C1 segment of cervical spinal cord (tissue), 14 donors: Measurements from ENCODE around the gene HACL1.
A peak's percentile ranks its signal among the peaks of the same experiment; 100 is the strongest.

Experiments used
- DNase-seq, 14 donors: peaks; one replicate each; lab custom pipeline; 2025; lab: John Stamatoyannopoulos, UW

Gene HACL1

DNA sequence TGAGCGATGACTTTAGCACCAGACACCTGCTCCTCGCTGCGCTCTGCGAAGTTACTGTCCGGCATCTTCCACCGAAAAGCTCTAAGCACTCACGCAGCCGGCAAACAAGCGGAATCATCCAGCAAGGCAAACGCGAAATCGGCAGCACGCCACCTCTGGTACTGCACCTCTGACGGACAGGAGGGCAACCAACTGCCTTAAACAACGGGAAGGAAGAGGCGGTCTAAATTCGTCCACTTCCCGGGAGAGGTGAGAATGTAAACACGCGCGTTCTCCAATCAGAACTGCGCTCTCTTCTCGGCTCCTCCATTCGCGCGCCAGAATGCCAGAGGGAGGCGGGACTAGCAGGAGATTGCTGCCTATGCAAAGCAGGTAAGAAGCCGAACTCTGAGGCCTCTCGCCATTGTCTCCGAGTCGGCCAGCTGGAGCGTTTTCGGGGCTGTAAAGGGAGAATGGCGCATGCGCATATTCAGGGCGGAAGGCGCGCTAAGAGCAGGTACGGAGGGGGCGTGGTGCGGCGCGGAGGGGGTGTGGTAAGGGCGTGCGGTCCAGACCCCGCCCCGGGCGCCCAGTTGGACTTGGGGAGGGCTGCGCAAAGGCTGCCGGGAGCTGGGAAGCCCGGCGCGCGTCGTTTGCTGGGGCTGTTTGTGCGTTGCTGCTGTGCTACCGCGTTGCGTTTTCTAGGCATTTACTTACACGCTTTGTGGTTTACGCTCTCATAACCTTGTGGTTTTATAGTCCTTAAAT is at the start of gene HACL1, which contains the start of gene BTD:
TSS of gene HACL1 (minus strand) at position 171 of the 747 bp plus-strand sequence. CDS start at position 65, 106 bp downstream.
TSS of gene BTD (plus strand) at position 347 of the 747 bp plus-strand sequence. CDS start 33,695 bp downstream, outside the sequence.
- no peak for DNase-seq

DNA sequence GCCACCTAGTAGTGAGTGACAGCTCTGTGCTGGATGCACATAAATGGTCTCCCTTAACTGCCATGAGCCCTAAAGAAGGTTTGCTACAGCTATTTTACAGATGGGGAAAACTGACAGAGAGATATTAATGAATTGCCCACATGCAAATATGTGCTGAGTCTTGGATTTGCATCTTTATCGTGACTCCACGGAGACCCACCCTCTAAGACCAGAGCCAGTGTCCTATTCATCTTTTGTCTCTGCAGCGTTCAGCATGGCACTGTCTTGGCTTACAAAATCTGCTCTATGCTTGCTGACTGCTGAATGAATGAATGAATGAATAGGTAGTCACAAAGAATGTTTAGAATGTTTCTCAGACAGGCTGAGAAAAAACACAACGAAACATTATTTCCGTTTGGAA is 48.5 kb upstream of the HACL1 start:
- DNase-seq: no peak

DNA sequence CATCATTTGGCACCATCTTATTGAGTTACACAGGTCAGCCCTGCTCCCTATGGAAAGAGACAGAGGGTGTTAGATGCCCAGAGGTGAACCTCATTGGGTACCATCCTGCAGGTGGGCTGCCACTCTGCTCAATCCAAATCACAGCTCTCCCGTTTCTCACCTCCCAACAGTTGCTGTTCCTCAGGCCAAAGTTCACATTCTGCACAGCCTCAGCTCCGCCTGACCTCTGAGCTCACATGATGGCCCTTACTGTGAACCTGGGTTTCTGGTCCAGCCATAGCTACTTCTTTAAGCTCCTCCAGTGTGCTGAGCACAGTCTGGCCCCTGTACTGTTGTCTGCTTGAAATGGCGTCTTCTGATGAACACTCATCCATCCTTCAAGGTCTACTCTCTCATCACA is 48.0 kb upstream of the HACL1 start:
- no peak for DNase-seq

DNA sequence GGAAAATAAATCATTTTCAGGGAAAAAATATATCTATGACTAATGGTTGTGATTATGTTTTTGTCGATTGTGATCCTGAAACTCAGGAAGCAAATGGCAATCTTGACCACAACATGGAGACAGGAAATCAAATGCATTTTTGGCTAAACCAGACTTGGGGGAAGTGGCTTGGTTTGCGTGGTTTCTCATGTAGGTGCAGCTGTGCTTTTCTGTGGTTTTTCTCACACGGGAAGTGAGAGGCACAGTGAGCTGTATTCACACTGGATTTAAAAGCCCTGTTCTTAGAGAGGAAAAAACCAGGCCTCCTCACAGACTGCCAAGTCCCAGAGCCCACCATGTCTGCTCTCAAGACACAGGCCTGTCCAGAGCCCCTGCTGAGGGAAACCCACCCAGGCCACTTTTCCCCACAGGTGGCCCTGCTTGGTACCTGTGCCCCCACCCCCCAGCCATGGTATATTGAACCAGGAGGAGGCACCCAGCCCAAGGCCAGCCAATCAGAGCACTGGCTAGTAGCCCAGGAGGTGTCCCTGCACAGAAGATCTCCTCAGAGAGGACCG is 46.3 kb upstream of the HACL1 start:
- DNase-seq: no peak

DNA sequence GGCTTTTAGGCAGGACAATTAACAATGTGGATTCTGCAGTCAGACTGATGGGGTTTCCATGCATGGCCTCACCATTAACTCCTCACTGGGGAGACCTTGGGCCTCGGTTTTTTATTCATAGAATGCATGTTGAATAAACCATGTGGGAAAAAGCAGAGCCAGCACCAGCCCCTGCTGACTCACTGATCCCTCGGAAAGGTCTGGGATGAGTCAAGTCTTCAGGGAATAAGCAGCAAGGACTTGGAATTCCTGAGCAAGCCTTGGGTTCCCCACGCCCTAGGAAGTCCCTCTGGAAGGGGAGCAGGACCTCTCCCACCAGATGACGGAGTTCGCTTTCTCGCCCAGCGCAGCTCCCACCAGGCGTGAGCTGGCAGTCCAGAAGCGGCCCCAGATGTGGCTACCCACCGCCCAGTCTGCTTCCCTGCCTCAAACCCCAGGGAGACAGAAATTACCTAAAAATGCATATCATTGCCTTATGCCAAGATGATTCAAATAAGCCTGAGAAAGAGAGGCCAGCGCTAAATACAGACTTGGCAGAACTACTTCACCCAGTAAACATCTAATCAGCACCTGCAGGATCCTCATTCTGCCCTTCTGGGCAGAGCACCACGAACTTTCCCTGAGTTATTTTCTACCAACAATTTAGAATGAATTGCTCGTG is 45.6 kb upstream of the HACL1 start:
- DNase-seq: peak in 2 of 14 donors; percentile 8 to 53

DNA sequence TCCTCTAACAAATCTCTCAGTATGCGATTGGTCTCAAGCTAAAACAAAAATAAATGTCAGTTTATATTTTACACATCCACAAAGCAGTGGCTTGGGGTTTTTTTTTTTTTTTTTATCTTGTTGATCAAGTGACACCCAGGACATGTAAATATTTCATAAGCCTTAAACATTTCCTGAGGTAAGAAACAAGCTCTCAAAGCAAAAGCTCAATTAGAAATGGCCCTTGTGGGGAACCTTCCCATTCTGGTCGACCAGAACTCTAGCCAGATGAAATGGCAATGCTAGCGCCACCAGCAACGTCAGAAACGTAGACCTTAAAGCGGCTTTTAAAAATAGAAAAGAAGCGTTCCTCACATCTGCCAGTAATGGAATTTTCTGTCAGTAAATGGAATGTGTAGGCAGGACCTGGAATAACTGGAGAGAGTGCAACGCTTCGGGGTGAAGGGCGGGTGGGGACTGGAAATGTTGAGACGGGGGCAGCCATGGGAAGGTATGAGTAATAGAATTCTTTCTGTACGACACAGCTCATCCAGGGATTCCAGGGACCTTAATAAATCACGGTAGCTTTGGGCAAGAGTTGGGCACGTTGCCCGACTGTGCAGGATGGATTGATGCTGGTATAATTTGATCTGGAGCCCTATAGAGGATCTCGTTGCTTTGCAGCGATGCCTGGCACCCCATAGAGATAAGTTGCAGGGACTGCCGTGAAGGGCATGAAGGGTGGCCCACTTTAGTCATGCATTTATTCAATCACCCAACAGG is 44.6 kb upstream of the HACL1 start:
- DNase-seq: no peak

DNA sequence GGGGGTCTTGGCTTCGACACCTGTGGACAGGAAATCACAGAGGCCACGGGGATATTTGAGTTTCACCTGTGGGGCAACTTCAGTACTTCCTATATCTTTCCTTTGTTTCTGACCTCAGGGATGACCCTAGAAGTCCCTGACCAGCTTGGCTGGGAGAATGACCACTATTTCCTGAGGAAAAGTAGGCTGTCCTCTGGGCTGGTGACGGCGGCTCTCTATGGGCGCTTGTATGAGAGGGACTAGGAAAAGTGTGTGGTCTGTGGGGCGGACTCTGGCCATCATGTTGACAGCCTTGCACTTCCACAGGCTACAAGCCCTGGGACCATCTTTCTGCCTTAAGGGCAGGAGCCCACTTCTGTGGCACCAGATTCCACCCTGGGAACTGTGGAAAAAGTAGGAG is 43.9 kb upstream of the HACL1 start:
- DNase-seq: no peak

DNA sequence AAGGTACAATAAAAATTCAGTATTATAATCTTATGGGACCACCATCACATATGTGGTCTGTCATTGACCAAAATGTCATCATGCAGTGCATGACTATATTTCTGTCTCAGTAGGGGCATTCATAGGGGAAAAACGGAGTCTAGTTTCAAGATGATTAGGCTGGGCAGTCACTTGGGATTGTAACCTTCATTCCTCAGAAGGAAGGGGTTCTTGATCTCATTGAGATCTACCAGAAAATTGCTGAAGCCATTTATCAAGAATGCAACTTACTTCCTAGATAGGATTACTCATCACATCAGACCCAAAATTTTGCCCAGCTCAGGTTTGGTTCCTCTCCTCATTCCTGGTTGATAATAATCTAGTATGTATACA is 37.5 kb upstream of the HACL1 start:
- no peak for DNase-seq

DNA sequence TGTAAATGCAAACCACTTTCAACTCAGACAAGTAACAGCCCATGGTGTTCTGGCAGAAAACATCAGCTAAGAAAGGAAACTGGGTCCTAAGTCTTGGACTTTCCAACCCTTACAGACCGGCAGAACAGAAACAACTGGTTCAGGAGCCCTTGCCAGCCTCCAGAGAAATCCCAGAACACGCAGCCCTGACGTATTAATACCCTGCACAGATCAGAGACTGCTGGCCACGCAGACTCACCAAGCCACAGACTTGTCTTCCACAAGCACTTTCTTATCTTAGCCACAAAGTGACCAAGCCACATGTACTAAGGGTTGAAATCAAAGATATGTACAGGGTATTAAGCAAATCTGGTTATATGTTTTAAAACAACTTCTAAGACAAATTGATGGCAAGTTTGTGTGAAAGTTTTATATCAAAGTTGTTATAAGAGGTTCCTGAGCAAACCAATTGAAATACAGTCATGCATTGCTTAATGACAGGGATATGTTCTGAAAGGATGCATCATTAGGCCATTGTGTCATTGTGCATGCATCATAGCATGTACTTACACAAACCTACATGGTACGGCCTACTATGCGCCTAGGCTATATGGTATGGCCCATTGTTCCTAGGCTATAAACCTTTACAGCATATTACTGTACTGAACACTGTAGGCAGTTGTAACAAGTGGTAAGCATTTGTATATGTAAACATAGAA is 37.0 kb upstream of the HACL1 start:
- no peak for DNase-seq

DNA sequence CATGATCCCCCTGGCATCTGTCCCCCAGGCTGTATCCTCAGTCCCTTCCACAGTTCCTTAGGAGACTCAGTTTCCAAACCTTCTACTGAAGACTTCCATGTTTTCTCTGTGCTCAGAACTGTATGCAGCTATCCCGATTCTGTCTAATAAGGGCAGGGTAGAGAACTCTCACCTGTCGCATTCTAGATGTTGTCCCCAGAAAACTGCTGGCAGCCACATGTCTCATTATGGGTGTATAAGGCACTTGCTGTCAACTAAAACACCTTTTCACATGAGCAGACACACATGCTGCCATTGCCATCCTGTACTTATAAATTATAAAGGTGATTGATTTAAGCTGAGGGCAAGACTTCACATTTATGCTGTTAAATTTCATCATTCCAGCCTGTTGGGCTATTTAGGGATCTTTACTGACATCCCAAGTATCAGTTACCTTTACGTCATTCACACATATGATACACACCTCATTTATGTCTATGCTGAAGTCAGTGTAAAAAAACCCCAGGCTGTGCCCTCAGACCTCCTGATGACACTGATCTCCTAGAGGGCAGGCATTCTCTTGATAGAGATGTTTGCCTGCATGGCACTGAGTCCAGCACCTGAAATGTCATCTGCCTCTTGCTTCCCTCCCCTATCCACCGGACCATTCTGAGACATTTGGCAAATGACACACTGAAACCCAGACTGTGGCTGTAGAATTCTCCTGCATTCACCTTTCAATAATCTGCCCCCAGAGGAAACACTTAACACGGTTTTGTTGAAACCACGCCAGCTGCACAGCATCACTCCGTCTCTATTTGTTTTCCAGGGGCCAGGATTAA is 36.0 kb upstream of the HACL1 start:
- DNase-seq: peak in 1 of 14 donors; percentile 71

DNA sequence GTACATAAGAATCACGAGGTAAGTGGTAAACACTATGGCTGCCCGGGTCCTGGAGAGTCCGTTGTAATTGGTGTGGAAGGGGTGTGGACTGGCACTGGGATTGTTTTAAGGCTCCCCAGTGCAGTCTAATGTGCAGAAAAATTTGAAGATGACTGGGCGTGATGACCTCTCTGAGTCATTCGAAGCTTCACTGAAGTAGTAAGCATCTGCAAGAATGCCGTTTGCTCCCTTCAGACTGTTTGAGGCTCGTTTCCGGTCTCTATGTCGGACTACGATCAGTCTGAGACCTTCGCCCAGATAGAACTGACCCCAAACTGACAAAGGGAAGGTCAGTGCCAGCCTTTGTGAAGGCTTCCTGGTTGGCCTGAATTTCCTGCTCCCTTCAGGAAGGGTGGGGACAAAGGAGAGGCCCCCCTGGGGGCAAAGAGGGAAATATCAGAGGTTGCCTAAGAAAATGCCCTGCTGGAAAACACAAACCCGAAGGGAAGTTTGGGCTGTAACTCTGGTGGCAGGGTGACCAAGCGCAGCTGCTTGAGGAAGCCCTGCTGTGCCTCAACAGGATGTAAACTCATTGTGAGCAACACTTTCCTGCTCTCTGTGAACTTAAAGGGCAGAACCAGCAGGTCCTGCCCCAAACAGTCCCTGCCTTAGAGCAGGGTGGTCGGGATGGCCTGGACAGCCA is 34.8 kb upstream of the HACL1 start:
- DNase-seq: no peak

DNA sequence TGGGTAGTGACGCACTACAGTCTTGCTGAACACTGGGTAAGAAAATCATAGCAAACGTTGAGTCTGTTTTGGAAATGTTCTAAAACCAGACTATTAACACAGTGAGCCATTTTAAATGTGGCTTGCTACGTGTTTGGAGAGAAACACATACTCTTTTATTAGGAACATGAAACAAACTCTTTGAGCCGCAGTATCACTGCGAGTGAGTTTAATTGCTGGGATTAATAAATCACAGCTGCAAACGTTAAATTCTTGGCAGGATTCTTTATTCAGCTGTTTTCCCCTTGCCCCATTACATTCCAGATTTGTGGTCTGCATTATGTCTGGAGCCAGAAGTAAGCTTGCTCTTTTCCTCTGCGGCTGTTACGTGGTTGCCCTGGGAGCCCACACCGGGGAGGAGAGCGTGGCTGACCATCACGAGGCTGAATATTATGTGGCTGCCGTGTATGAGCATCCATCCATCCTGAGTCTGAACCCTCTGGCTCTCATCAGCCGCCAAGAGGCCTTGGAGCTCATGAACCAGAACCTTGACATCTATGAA is 33.8 kb upstream of the HACL1 start:
- peak in 6 of 14 donors; percentile 11 to 49 (median 36) for DNase-seq

DNA sequence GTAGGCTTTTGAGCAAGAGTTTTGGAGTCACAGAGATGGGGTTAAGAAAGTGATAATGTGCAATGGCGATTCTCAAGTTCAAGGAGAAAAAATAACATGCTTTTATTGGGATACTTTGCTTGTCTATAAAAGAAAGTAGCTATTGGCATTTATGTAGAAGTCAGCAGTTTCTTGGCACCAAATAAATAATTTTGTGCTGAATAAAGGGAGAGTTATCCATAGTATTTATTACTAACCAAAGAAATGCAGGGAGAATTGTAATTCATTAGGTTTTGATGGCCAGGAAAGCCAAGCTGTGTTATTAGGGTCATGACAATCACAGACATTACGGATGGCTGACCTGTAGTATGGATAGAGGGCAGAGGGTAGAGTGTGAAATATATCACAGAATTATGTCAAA is 33.3 kb upstream of the HACL1 start:
- DNase-seq: peak in 1 of 14 donors; percentile 42

DNA sequence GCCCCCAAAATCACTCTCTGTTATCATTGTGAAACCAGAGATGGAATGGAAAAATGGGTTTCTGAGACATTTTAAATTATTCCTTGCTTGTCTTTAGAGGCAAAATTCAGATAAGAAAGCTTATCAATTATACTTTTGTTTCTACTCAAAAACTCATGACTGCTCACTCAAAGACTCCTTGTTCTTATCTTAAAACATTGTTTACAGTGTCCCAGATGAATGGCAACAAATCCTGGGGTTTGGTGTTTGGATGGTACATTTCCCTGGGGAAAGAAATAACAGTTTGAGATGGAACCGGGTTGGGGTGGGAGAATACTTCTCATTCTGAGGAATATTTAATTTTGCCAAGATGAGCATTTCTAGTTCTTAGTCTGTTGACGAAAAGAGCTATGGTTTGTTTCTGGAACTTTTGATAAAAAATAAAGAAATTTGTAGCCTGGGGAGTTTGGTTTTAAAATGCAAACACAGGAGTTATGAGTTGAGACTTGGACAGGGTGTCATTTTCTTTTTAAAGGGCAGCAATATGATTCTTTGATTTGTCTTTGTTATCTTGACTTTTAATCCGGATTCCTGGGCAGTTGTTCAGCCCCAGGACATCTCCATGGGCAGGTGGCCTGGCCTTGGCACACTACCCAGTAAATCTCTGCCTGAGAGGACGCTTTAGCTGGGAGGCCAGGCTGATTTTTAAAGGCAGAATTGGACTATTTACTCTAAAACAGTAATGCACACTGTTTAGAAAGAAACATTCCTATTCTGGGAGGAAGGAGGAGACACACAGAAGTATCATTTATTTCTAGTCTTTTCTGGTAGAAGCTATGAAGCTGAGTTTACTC is 32.6 kb upstream of the HACL1 start:
- DNase-seq: peak in 4 of 14 donors; percentile 11 to 91 (median 31)

DNA sequence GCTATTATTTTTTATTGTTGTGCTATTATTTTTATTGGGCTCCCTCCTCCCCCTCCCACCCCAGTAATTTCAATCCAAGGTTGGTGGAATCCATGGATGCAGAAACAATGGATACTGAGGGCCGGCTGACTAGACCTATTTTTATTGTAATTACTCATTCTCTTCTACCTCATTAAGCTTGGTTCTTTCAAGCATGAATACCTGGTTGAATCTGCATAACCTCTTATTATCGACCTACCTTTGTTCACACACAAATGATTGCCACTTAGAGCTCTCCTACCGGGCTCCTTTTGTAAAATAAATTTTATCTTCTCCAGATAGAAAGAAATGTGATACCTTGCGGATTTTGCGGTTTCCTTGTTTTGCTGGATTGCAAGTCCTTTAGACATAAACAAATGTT is 31.8 kb upstream of the HACL1 start:
- DNase-seq: peak in 1 of 14 donors; percentile 88

DNA sequence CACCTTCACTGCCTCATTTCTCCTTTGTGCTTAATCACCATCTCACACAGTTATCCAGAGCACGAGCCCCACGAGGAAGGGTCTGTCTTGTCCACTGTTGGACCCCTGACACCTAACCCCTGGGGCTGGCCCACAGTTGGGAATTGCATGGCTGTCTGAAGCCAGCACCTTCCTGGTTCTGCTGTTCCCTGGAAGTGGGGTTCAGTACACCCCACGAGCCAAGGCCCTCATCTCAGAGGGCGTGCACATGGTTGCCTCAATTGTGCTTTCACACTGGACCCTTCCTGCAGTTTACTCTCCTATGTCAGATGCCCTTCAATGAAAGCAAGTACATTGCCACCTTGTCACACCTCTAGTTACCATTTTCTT is 30.8 kb upstream of the HACL1 start:
- DNase-seq: no peak

DNA sequence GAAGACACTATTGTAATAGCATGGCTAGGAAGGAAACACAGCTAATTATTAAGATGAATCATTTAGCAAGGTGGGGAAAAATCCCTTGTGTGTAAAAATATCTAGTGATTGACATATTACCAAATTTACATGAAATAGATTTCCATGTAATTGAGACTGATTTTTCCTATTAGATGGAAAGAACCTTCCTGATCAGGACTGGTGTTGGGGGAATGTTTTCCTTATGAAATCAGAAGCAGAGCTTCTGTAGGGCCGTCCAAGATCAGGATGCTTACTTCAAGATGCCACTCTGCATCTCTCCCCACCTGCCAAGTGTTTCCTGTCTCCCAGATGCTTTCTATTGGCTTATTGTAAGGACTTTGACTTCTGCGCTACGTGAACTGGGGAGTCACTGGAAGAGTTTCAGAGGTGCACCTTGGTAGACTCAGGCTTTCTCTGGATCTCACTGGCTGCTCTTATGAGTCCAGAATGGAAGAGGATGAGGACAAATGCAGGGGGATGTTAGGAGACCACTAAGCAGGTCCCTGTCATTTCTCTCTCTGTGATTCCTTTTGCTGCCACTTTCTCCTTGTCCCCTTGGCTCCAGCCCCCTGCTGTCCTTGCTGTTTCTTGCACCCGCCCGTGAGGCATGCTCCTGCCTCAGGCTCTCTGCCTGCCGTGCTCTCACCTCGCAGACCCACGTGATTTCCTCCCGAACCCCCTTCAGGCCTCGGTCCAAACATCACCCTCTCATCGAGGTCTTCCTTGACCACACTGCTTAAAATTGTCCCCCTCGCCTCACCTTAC is 30.2 kb upstream of the HACL1 start:
- DNase-seq: peak in 1 of 14 donors; percentile 46
